ENCODE results near the gene CITED2. TPM values are rescaled to one million over a fixed set of nuclear protein-coding genes. Genes with fewer than 3 reads are reported as not detected.

CITED2 gene
- total RNA-seq, 1 donor from 2014 or later, result 421 TPM

DNA sequence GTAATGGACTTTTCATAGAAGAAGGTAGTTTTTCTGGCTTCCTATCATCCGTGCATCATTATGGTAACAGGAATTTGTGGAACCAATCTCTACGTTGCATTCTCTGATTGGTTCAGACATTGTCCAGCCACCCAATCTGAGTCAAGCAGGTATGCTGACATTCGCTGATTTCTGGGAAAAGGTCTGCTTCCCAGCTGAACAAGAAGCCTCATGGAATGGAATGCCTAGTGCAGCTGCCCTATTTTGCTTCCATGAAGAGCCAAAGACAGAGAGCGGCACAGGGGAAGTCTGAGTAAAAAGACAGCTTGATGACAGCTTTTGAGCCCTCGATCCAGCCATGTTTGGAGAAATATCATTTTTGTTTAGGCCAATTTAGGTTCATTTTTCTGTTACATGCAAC is 44.1 kb downstream of the CITED2 start:
- Mint-ChIP-seq H3K4me3 (ENCODE audit: unreplicated experiment) (no peak overlapping the region), H3K27me3 (ENCODE audit: unreplicated experiment) (no peaks in the 10 kb centered on the region)

GRCh38 chr6:139329224-139329623 is 45.2 kb downstream of the CITED2 start:
- no peaks in the 10 kb centered on the region for H3K36me3 Mint-ChIP-seq (ENCODE audit: unreplicated experiment)
- H3K4me3 Mint-ChIP-seq (ENCODE audit: unreplicated experiment), result no peak overlapping the region
- no peak for TF ChIP-seq CTCF (IDR thresholded peaks at IDR 0.05)
- H3K9me3 Mint-ChIP-seq (ENCODE audit: unreplicated experiment), result no peaks in the 10 kb centered on the region
- H3K27me3 Mint-ChIP-seq (ENCODE audit: unreplicated experiment), result no peaks in the 10 kb centered on the region
- no peak for DNase-seq (ENCODE audit: extremely low spot score, unreplicated experiment)
- peaks cover 14% of the 10 kb centered on the region for H3K4me1 Mint-ChIP-seq (ENCODE audit: unreplicated experiment)
- H3K27ac Mint-ChIP-seq (ENCODE audit: unreplicated experiment), result no peak overlapping the region

More for the DNA sequence above, 44.1 kb downstream of the CITED2 start:
- no peaks in the 10 kb centered on the region for H3K9me3 Mint-ChIP-seq (ENCODE audit: unreplicated experiment)
- no peak overlapping the region for H3K27ac Mint-ChIP-seq (ENCODE audit: unreplicated experiment)
- peaks cover 13% of the 10 kb centered on the region for H3K4me1 Mint-ChIP-seq (ENCODE audit: unreplicated experiment)
- no peaks in the 10 kb centered on the region for H3K36me3 Mint-ChIP-seq (ENCODE audit: unreplicated experiment)
- no peak for TF ChIP-seq CTCF (IDR thresholded peaks at IDR 0.05)
- DNase-seq (ENCODE audit: extremely low spot score, unreplicated experiment), result no peak

- H3K36me3 Mint-ChIP-seq (ENCODE audit: unreplicated experiment), result no peaks in the 10 kb centered on the region
- H3K27ac Mint-ChIP-seq (ENCODE audit: unreplicated experiment), result no peak overlapping the region
- H3K27me3 Mint-ChIP-seq (ENCODE audit: unreplicated experiment), result no peaks in the 10 kb centered on the region
- H3K9me3 Mint-ChIP-seq (ENCODE audit: unreplicated experiment), result no peaks in the 10 kb centered on the region
- H3K4me3 Mint-ChIP-seq (ENCODE audit: unreplicated experiment), result no peak overlapping the region
- DNase-seq (ENCODE audit: extremely low spot score, unreplicated experiment), result no peak
- TF ChIP-seq CTCF (IDR thresholded peaks at IDR 0.05), result no peak
- H3K4me1 Mint-ChIP-seq (ENCODE audit: unreplicated experiment), result peaks cover 17% of the 10 kb centered on the region
These were observed 47.4 kb downstream of the CITED2 start for GRCh38 chr6:139327038-139327437.

GRCh38 chr6:139325686-139326085 is 48.8 kb downstream of the CITED2 start:
- Mint-ChIP-seq H3K4me1 (ENCODE audit: unreplicated experiment) (peaks cover 17% of the 10 kb centered on the region), H3K36me3 (ENCODE audit: unreplicated experiment) (no peaks in the 10 kb centered on the region), H3K27me3 (ENCODE audit: unreplicated experiment) (no peaks in the 10 kb centered on the region), H3K4me3 (ENCODE audit: unreplicated experiment) (no peak overlapping the region), H3K27ac (ENCODE audit: unreplicated experiment) (no peak overlapping the region), H3K9me3 (ENCODE audit: unreplicated experiment) (no peaks in the 10 kb centered on the region)
- no peak for TF ChIP-seq CTCF (IDR thresholded peaks at IDR 0.05)
- DNase-seq (ENCODE audit: extremely low spot score, unreplicated experiment), result no peak

GRCh38 chr6:139325125-139325524 is 49.3 kb downstream of the CITED2 start:
- peaks cover 17% of the 10 kb centered on the region for H3K4me1 Mint-ChIP-seq (ENCODE audit: unreplicated experiment)
- H3K27me3 Mint-ChIP-seq (ENCODE audit: unreplicated experiment), result no peaks in the 10 kb centered on the region
- no peak for TF ChIP-seq CTCF (IDR thresholded peaks at IDR 0.05)
- H3K36me3 Mint-ChIP-seq (ENCODE audit: unreplicated experiment), result no peaks in the 10 kb centered on the region
- H3K27ac Mint-ChIP-seq (ENCODE audit: unreplicated experiment), result no peak overlapping the region
- H3K4me3 Mint-ChIP-seq (ENCODE audit: unreplicated experiment), result no peak overlapping the region
- DNase-seq (ENCODE audit: extremely low spot score, unreplicated experiment), result no peak
- no peaks in the 10 kb centered on the region for H3K9me3 Mint-ChIP-seq (ENCODE audit: unreplicated experiment)

Measured in osteocyte (in vitro differentiated cells).